Endothelial cell of umbilical vein (primary cell): ENCODE measurements around the gene COX4I1. TPM values are rescaled to one million over a fixed set of nuclear protein-coding genes. Genes with fewer than 3 reads are reported as not detected.

Experiments used
- BruUV-seq: library from RNA; stranded (reverse); fragments of 400-500 nt; replicated peaks from 2 replicates; lab custom pipeline; 2021; lab: Mats Ljungman, UMichigan
- CTCF ChIA-PET: fragments of 300-600, 350-600 bp; sonication (Branson Sonifier 250); formaldehyde crosslinking; loops from one replicate; lab custom pipeline; 2021; ENCODE audit warnings: antibody characterized with exemption, inconsistent platforms; lab: Charles Lee
- POLR2A ChIA-PET: fragments of 300-600, 350-600 bp; sonication (Branson Sonifier 250); formaldehyde crosslinking; loops from one replicate; lab custom pipeline; 2021; ENCODE audit warnings: antibody characterized with exemption, inconsistent platforms; lab: Charles Lee
- DNase-seq: peaks from one replicate; pipeline ENCODE4 v3.0.0-alpha.2; 2011; ENCODE audit warnings: low read depth, low spot score
- FAIRE-seq: peaks from 2 replicates; lab custom pipeline; 2011; peaks lifted over from hg19 to GRCh38; lab: Jason Lieb, UNC
- H2AFZ ChIP-seq: 2 replicates; pipeline ENCODE4 v1.6.0; 2012; ENCODE audit warnings: low read depth, low read length, control low read depth, inconsistent platforms
- H3K27ac ChIP-seq: 2 replicates; pipeline ENCODE4 v1.5.1; 2011; ENCODE audit warnings: low read depth, mild to moderate bottlenecking, control low read depth, low read length, moderate library complexity; ENCODE audit not compliant: insufficient read depth
- H3K27me3 ChIP-seq, 2 experiments: 2 replicates each; pipeline versions ENCODE4 v1.6.0 to v1.6.1; 2011; ENCODE audit warnings: low read length in 2 of 2, mixed read lengths in 1 of 2; ENCODE audit not compliant: control insufficient read depth in 2 of 2, insufficient read depth in 2 of 2
- H3K36me3 ChIP-seq, 2 experiments: 2 replicates in 1 of 2; 3 replicates in 1 of 2; pipeline ENCODE4 v1.5.1; 2011; ENCODE audit warnings: low read length in 2 of 2, mild to moderate bottlenecking in 1 of 2, moderate library complexity in 1 of 2; ENCODE audit not compliant: control insufficient read depth in 2 of 2, insufficient read depth in 2 of 2; ENCODE audit errors: extremely low read depth in 1 of 2
- H3K4me1 ChIP-seq: 3 replicates; pipeline ENCODE4 v1.5.1; 2011; ENCODE audit warnings: mild to moderate bottlenecking, low read length; ENCODE audit not compliant: control insufficient read depth, insufficient read depth; ENCODE audit errors: extremely low read depth
- H3K4me2 ChIP-seq: 2 replicates; pipeline ENCODE4 v1.6.1; 2011; ENCODE audit warnings: low read length, control low read depth, mixed read lengths; ENCODE audit not compliant: insufficient read depth
- H3K4me3 ChIP-seq, 3 experiments: fragments of 200-600 bp in 1 of 3; sonication (generic), shearing (Covaris generic) in 1 of 3; replicated peaks in 1 of 3; 2 replicates each; pipeline ENCODE4 v1.5.1; 2011 to 2016; ENCODE audit warnings: control low read depth in 3 of 3, low read length in 3 of 3, mild to moderate bottlenecking in 2 of 3, inconsistent platforms in 1 of 3, low read depth in 1 of 3, moderate library complexity in 1 of 3; ENCODE audit not compliant: insufficient read depth in 1 of 3
- H3K79me2 ChIP-seq: 2 replicates; pipeline ENCODE4 v1.6.0; 2012; ENCODE audit warnings: low read length, inconsistent platforms; ENCODE audit not compliant: control insufficient read depth, insufficient read depth
- H3K9ac ChIP-seq: replicated peaks from 2 replicates; pipeline ENCODE3; 2011; ENCODE audit warnings: low read length, control low read depth; ENCODE audit not compliant: insufficient read depth; ENCODE audit errors: extremely low read depth
- H3K9me1 ChIP-seq: replicated peaks from 3 replicates; pipeline ENCODE4 v1.6.0; 2011; ENCODE audit warnings: mild to moderate bottlenecking, low read length; ENCODE audit not compliant: control insufficient read depth, insufficient read depth; ENCODE audit errors: extremely low read depth
- H3K9me3 ChIP-seq: replicated peaks from 2 replicates; pipeline ENCODE4 v1.5.1; 2012; ENCODE audit warnings: low read length, inconsistent platforms; ENCODE audit not compliant: control insufficient read depth, insufficient read depth
- H4K20me1 ChIP-seq: replicated peaks from 2 replicates; pipeline ENCODE3; 2011; ENCODE audit warnings: mild to moderate bottlenecking, low read length; ENCODE audit not compliant: control insufficient read depth, insufficient read depth; ENCODE audit errors: extremely low read depth
- EZH2 ChIP-seq: IDR thresholded peaks from 2 replicates; pipeline ENCODE4 v1.6.1; 2012; ENCODE audit warnings: borderline replicate concordance, low read depth, mild to moderate bottlenecking, moderate library complexity, low read length, inconsistent platforms; ENCODE audit not compliant: severe bottlenecking
- FOS ChIP-seq: IDR thresholded peaks from 2 replicates; pipeline ENCODE4 v1.6.1; 2011; ENCODE audit warnings: mild to moderate bottlenecking, low read length, moderate library complexity, borderline replicate concordance; ENCODE audit not compliant: insufficient read depth
- GATA2 ChIP-seq: IDR thresholded peaks from 2 replicates; pipeline ENCODE4 v1.7.0; 2011; ENCODE audit warnings: low read depth, mild to moderate bottlenecking, moderate library complexity, mixed read lengths, low read length; ENCODE audit not compliant: insufficient read length, insufficient read depth
- JUN ChIP-seq: IDR thresholded peaks from 2 replicates; pipeline ENCODE4 v1.6.1; 2011; ENCODE audit warnings: borderline replicate concordance, low read depth; ENCODE audit not compliant: insufficient read length, insufficient read depth
- MYC ChIP-seq: IDR thresholded peaks from one replicate; pipeline ENCODE4 v1.6.1; 2011; ENCODE audit warnings: mild to moderate bottlenecking, low read depth, low read length
- POLR2A ChIP-seq: IDR thresholded peaks from 2 replicates; pipeline ENCODE4 v1.6.1; 2012; ENCODE audit warnings: low read depth, mild to moderate bottlenecking, control low read depth, low read length
- POLR2AphosphoS5 ChIP-seq: IDR thresholded peaks from 2 replicates; pipeline ENCODE4 v1.6.1; 2012; ENCODE audit warnings: low read depth, mild to moderate bottlenecking, control low read depth, low read length, moderate library complexity; ENCODE audit not compliant: insufficient read depth
- dilution Hi-C: fragments of 300-500 bp; cut with MboI; formaldehyde crosslinking; loops from one replicate; pipeline ENCODE4 v1.15.0; 2019; ENCODE audit warnings: low sequenced_read_pairs; ENCODE audit not compliant: extremely low pct_ligation_motif_present
- intact Hi-C: fragments of 100-400 bp; cut with micrococcal nuclease; formaldehyde crosslinking; loops from one replicate; pipeline ENCODE4 v1.10.0; 2022
- polyA plus RNA-seq, 4 experiments: library from polyadenylated mRNA; depleted of rRNA in 3 of 4; stranded (reverse) in 3 of 4; unstranded in 1 of 4; fragments of >200 nt; gene quantifications; 2 replicates each; pipeline versions ENCODE4 v1.2.1 to v1.2.3, GENCODE V29; 2011 to 2012; ENCODE audit warnings: missing spikeins in 1 of 4
- total RNA-seq: library from RNA; stranded (reverse); gene quantifications from 2 replicates; pipeline ENCODE4 v1.2.3, GENCODE V29; 2021
- TF ChIP-seq, protein P1 (sequence below): IDR thresholded peaks from 2 replicates; pipeline ENCODE4 v1.6.1; 2011; ENCODE audit not compliant: insufficient read depth, insufficient read length
- TF ChIP-seq, protein P2 (sequence below), 2 donors: IDR thresholded peaks; 1 replicate in 1 of 2; 2 replicates in 1 of 2; pipeline ENCODE4 v1.5.1; 2011; ENCODE audit warnings: low read length in 2 of 2, mild to moderate bottlenecking in 2 of 2, moderate library complexity in 2 of 2, control low read depth in 1 of 2, inconsistent platforms in 1 of 2, low read depth in 1 of 2; ENCODE audit not compliant: insufficient read depth in 1 of 2; ENCODE audit errors: extremely low read depth in 1 of 2

COX4I1 gene
- total and polyA plus RNA-seq, 2 donors (not counting 3 experiments of a cell fraction or from before 2014, with no cell fraction given), result 560 to 953 TPM

DNA sequence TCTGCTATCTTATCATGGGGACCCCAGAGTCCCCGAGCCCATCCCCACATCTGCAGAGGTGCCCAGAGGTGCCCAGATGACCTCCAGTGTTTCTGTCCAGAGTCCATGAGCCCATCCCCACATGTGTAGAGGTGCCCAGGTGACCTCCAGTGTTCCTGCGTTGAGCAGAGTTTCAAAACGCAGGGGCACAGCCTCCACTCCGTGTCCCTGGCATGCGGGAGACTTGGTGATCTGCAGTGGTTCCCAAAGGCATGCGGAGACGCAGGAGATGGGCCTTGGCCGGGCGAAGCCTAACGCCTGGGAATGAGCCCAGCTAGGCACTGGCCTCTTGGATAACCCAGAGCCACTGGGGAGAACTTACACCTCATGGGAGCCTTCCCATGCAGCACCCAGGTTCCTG is 41.3 kb downstream of the COX4I1 start:
- H3K9me3 ChIP-seq, result no peaks in the 10 kb centered on the region
- intact Hi-C loops (no loop called here), dilution Hi-C loops (no loop called here)
- H3K9me1 ChIP-seq, result no peaks in the 10 kb centered on the region
- no peaks in the 10 kb centered on the region for H4K20me1 ChIP-seq
- H3K4me3 ChIP-seq, result no peak overlapping the region
- no peak overlapping the region for H2AFZ ChIP-seq
- H3K4me2 ChIP-seq, result no peak overlapping the region
- H3K27me3 ChIP-seq, result no peaks in the 10 kb centered on the region
- no peaks in the 10 kb centered on the region for H3K36me3 ChIP-seq
- no peak overlapping the region for H3K9ac ChIP-seq
- H3K4me1 ChIP-seq, result no peaks in the 10 kb centered on the region
- BruUV-seq, result no TSS peak
- no peak for DNase-seq
- no peak overlapping the region for H3K27ac ChIP-seq
- no peak for FAIRE-seq
- no peaks in the 10 kb centered on the region for H3K79me2 ChIP-seq
- TF ChIP-seq FOS (no peak), JUN (no peak), MYC (no peak), EZH2 (no peak), POLR2A (no peak), GATA2 (no peak), POLR2AphosphoS5 (no peak)
- TF ChIP-seq, protein P1, sequence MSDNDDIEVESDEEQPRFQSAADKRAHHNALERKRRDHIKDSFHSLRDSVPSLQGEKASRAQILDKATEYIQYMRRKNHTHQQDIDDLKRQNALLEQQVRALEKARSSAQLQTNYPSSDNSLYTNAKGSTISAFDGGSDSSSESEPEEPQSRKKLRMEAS, result no peak
- TF ChIP-seq, protein P2, sequence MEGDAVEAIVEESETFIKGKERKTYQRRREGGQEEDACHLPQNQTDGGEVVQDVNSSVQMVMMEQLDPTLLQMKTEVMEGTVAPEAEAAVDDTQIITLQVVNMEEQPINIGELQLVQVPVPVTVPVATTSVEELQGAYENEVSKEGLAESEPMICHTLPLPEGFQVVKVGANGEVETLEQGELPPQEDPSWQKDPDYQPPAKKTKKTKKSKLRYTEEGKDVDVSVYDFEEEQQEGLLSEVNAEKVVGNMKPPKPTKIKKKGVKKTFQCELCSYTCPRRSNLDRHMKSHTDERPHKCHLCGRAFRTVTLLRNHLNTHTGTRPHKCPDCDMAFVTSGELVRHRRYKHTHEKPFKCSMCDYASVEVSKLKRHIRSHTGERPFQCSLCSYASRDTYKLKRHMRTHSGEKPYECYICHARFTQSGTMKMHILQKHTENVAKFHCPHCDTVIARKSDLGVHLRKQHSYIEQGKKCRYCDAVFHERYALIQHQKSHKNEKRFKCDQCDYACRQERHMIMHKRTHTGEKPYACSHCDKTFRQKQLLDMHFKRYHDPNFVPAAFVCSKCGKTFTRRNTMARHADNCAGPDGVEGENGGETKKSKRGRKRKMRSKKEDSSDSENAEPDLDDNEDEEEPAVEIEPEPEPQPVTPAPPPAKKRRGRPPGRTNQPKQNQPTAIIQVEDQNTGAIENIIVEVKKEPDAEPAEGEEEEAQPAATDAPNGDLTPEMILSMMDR (IDR thresholded peaks at IDR 0.05; ENCODE audit: extremely low read depth in 1 of 2, insufficient read depth in 1 of 2, low read depth in 1 of 2, low read length in 2 of 2), result no peak
- ChIA-PET CTCF (no interaction called here), POLR2A (no interaction called here)
